Glomerular visceral epithelial cell (primary cell): ENCODE data around the gene TMEFF2.
"Not testable (repeated sequence)": the region's sequence is repeated elsewhere in the genome, so short reads cannot be mapped to it uniquely, and the experiment has no call there.

Experiments used
- DNase-seq: peaks from one replicate; pipeline ENCODE4 v3.0.0-alpha.2; 2016; ENCODE audit errors: extremely low spot score

TMEFF2 gene

DNA sequence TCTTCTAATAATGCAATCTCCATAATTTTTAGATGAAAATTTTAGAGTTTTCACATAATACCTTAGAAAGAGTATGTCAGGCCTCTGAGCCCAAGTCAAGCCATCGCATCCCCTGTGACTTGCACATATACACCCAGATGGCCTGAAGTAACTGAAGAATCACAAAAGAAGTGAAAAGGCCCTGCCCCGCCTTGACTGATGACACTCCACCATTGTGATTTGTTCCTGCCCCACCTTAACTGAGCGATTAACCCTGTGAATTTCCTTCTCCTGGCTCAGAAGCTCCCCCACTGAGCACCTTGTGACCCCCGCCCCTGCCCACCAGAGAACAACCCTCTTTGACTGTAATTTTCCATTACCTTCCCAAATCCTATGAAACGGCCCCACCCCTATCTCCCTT, 64.4 kb downstream of the TMEFF2 start:
- not testable (repeated sequence) for DNase-seq

- DNase-seq, result no peak
Observed at GRCh38 chr2:192128655-192129054, 66.1 kb downstream of the TMEFF2 start.

GRCh38 chr2:192127434-192127833, 67.3 kb downstream of the TMEFF2 start:
- no peak for DNase-seq

DNA sequence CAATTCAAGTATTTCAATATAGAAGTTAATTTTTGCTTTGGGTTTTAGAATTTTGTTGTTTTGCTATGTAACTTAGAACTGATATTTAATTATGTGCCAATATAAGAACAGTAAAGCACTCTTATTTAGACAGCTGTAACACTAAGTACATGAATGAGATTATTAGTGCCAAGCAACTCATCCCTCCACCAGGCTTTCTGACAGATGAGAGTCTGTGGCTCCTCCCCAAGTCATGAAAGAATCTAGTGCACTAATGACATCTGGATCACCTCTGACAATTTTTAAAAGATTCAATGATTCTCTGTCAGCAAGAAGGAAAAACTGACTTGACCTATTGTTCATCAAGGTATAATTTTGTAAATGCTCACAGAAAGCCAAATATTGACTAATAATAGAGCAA, 67.8 kb downstream of the TMEFF2 start:
- DNase-seq, result no peak

- DNase-seq, result no peak
Observed at GRCh38 chr2:192126426-192126825, 68.3 kb downstream of the TMEFF2 start.

DNA sequence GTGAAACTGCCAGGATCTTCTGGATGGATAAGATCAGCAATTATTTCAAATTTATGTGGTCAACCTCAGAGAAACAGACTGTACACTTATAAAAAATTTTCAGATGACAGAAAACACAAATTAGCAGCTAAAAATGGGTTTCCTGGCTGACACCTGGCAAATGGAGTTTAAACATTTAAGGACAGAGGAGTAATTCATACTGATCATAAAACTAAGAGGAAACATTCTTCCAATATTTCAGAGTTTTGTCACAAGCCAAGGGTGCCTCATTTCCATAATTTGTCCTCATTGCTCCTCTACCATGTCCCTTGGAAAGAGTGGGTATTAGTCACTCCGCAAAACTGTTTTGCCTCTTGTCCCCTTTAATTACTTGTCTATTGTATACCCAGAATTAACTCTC, 70.2 kb downstream of the TMEFF2 start:
- no peak for DNase-seq

- no peak for DNase-seq
Observed at GRCh38 chr2:192123847-192124246, 70.9 kb downstream of the TMEFF2 start.

DNA sequence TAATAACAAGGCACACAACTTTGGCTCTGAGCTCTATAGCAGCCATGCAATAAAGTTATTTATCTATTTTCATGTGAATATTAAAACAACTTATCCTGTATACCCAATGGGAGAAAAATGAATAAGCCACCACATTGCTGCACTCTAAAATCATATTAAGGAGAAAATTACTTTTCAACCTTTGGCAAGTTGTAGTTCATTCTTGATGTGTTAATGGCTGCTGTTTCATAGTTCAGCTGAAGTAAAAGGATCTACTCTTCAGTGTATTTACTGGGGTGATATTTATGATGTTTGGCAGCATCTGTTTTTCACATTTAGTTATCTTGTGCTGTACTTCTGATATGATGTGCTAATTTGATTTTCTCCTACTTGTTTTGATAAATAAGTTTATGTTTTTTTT, 71.8 kb downstream of the TMEFF2 start:
- DNase-seq, result no peak

GRCh38 chr2:192122141-192122540, 72.6 kb downstream of the TMEFF2 start:
- no peak for DNase-seq

GRCh38 chr2:192119536-192119935, 75.2 kb downstream of the TMEFF2 start:
- no peak for DNase-seq

DNA sequence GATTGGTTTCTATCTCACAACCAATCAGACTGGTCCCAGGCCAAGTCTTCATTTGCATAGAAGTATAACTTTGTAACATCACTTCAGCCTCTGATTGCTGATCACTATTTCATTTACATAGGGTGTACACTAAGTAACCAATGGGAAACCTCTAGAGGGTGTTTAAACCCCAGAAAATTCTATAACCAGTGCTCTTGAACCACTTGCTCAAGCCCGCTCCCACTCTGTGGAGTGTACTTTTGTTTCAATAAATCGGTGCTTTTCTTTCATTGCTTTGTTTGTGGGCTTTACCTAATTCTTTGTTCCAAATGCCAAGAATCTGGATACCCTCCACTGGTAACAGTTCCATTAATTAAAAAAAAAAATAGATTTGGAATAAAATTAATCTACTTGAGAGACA, 77.0 kb downstream of the TMEFF2 start:
- no peak for DNase-seq

DNA sequence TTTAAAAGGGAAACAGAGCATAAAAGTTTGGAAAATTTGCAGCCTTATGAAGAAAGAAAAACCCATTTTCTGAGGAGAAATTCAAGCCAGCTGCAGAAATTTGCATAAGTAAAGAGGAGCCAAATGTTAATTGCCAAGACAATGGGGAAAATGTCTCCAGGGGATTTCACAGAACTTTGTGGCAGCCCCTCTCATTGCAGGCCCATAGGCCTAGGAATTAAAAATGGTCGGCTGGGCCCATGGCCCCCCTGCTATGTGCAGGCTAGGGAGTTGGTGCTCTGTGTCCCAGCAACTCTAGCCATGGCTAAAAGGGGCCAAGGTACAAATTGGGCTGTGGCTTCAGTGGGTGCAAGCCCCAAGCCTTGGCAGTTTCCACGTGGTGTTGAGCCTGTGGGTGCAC, 83.2 kb downstream of the TMEFF2 start:
- DNase-seq, result not testable (repeated sequence)

DNA sequence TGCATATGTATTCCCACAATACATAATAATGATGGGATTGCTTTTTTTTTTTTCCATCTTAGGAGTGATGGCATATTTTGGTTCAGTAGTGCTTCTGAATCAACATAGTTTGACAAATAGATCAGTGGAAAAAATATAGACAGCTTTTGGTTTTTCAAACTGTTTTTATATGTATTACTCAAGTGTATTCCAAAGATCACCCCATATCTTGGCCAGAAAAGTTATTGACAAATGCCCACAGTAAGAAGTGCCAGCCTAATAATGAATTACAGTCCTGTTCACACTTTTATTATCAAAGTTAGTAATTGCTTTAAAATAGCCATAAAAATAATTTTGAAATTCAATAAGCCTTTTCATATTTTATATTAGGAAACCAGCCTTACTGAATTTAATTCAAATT, 95.0 kb downstream of the TMEFF2 start:
- no peak for DNase-seq

- DNase-seq, result no peak
Observed at GRCh38 chr2:192098814-192099491, 95.8 kb downstream of the TMEFF2 start.

DNA sequence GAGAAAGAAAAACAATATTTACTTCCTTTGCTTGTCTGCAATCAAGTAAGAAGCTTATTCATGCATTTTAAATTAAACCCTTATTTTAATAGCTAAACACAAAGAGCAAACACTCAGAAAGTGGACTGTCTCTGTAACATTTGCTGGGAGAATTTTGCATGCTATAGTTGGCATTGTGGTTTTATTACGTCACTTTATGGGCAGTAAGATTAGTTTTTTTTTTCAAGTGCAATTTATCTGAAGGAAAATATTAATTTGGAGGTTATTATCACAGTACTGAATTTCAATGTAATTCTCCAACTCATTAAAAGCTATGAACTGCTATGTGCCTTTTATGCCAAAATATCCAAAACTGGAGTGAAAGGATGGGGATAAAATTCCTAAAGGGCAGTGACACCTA, 103.3 kb downstream of the TMEFF2 start:
- no peak for DNase-seq

GRCh38 chr2:192090911-192091310, 103.8 kb downstream of the TMEFF2 start:
- DNase-seq, result no peak

DNA sequence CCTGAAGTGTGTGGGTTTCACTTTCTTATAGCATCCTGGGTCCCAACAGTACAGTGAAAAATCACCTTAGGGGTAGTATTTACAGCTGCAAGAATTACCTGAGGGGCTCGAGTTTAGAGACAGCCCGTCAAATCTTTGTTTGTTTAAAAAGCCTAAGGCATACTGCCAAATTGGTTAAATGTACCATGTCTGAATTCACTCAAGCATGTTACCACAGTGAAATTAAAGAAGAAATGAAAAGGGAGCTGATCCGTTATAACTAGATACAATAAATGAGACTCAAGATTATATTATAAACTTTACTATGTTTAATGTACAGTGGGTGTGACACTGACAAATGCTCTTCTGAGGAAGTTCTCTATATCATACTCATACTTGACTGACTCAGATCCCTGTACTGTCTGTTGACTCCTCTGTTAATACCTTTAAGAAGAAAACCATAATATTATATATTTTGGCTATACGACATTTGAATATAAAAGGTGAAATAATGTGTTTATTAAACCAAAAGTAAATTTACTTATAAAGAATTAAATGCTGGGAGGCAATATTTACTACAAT, 107.3 kb downstream of the TMEFF2 start:
- peak; percentile 32 for DNase-seq

DNA sequence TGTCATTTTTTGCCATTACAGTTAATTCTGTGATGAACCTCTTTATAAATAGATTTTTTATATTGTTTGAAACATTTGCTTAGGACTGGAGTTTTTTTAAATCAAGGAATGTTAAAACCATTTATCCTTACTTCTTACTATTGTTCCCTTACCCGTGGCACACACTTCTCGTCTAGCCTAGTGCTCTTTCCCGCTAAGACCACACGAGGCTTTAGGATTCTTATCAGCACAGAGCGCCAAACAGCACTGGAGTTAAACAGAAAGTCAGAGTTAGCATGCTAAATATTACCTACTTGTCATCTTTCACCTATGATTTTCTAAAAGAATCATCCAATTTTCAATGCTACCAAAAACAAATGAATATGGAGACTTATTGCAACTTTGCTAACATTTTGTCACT, 112.6 kb downstream of the TMEFF2 start:
- no peak for DNase-seq

GRCh38 chr2:192080096-192080495, 114.6 kb downstream of the TMEFF2 start:
- not testable (repeated sequence) for DNase-seq

DNA sequence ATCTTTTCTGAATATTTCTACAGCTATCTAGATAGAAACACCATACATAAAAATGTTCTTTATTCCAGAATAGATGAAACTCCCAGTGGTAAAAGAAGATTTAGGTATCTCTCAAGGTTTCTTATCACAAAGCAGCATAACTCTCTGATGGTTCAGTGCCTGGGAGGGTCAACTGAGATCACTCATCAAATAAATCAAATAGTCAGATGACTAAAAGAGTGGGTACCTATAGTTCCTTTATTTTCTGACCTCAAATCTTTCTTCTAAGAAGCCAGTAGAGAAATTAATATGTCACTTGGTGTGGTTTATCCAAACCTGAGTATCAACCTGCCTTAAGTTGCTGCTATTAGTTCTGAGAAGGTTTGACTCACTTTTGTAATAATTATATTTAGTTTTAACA, 120.9 kb downstream of the TMEFF2 start:
- DNase-seq, result no peak

- no peak for DNase-seq
Observed at GRCh38 chr2:192072778-192073177, 122.0 kb downstream of the TMEFF2 start.

- DNase-seq, result no peak
Observed at GRCh38 chr2:192072261-192072660, 122.5 kb downstream of the TMEFF2 start.

- DNase-seq, result no peak
Observed at GRCh38 chr2:192070099-192070498, 124.6 kb downstream of the TMEFF2 start.

DNA sequence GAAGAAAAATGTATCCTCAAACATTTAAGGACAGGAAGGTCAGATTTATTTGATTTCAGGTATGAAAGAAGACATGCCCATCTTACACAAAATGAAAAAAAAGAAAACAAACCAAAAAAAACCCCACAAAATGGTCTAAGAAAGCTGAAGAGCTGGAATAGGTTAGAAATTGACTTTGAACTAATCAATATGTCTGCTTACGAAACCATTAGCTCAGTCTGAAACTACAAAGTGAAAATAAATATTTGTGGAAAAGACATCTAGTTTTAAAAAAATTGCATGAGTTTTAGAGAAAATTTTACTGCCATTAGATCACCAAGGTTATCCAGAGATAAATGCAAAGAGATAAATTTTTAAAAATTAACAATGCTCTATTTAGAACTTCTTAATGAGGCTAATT, 125.3 kb downstream of the TMEFF2 start:
- no peak for DNase-seq
